HepG2 (cell line): ENCODE measurements around the gene TSSK3. TPM values are rescaled to one million over a fixed set of nuclear protein-coding genes. Genes with fewer than 3 reads are reported as not detected.

ENCODE experiments used
- DR1 ChIP-seq: sonication (generic); formaldehyde crosslinking; IDR thresholded peaks from 2 replicates; pipeline ENCODE4 v1.8.0; 2021; ENCODE audit warnings: mild to moderate bottlenecking, missing genetic modification reagents, inconsistent platforms
- ERF ChIP-seq: IDR thresholded peaks from 2 replicates; pipeline ENCODE4 v1.6.1; 2018; ENCODE audit warnings: missing biosample characterization, missing genetic modification reagents
- GABPB1 ChIP-seq: IDR thresholded peaks from 2 replicates; pipeline ENCODE4 v1.6.1; 2016; ENCODE audit warnings: mild to moderate bottlenecking, missing genetic modification reagents, moderate library complexity, missing compliant biosample characterization
- GATA4 ChIP-seq: sonication (generic); IDR thresholded peaks from 2 replicates; pipeline ENCODE4 v1.6.1; 2016; ENCODE audit warnings: antibody characterized with exemption, low read depth, borderline replicate concordance
- HNF4G ChIP-seq, 2 experiments: sonication (generic) in 1 of 2; formaldehyde crosslinking in 1 of 2; IDR thresholded peaks; 2 replicates each; pipeline versions ENCODE4 v1.4.0 to v1.6.1; 2011 to 2020; ENCODE audit warnings: borderline replicate concordance in 2 of 2, low read depth in 2 of 2, mild to moderate bottlenecking in 2 of 2, low read length in 1 of 2, missing genetic modification reagents in 1 of 2, moderate library complexity in 1 of 2
- HOXD1 ChIP-seq: sonication (generic); formaldehyde crosslinking; IDR thresholded peaks from 2 replicates; pipeline ENCODE4 v1.5.0; 2020; ENCODE audit warnings: missing genetic modification reagents
- PHF8 ChIP-seq: sonication (generic); formaldehyde crosslinking; IDR thresholded peaks from 2 replicates; pipeline ENCODE4 v1.5.0; 2020; ENCODE audit warnings: missing genetic modification reagents
- RXRB ChIP-seq: IDR thresholded peaks from 2 replicates; pipeline ENCODE4 v1.6.1; 2016; ENCODE audit warnings: borderline replicate concordance, missing genetic modification reagents, missing compliant biosample characterization
- SAP130 ChIP-seq: IDR thresholded peaks from 2 replicates; pipeline ENCODE4 v1.6.1; 2016; ENCODE audit warnings: low read depth
- SOX13 ChIP-seq, 3 experiments: fragments of 450-650 bp in 1 of 3; sonication (generic) in 1 of 3; formaldehyde crosslinking in 1 of 3; IDR thresholded peaks in 2 of 3; conservative IDR thresholded peaks in 1 of 3; 2 replicates each; pipeline versions ENCODE4 v1.5.0 to v1.6.1; 2016 to 2020; ENCODE audit warnings: antibody characterized with exemption in 1 of 3, mild to moderate bottlenecking in 1 of 3, missing compliant biosample characterization in 1 of 3, missing genetic modification reagents in 1 of 3, moderate library complexity in 1 of 3
- SRSF1 ChIP-seq: fragments of 200-400 bp; formaldehyde crosslinking; optimal IDR thresholded peaks from 2 replicates; pipeline ENCODE3; 2017; ENCODE audit warnings: mild to moderate bottlenecking, low read depth, low read length, moderate library complexity
- SRSF4 ChIP-seq: fragments of 200-400 bp; formaldehyde crosslinking; IDR thresholded peaks from one replicate; pipeline ENCODE4 v1.6.1; 2018; ENCODE audit warnings: mild to moderate bottlenecking, low read depth, low read length, moderate library complexity; ENCODE audit not compliant: poor library complexity, severe bottlenecking
- TBX2 ChIP-seq: sonication (generic); formaldehyde crosslinking; IDR thresholded peaks from 2 replicates; pipeline ENCODE4 v1.5.0; 2020; ENCODE audit warnings: missing genetic modification reagents, mild to moderate bottlenecking, borderline replicate concordance
- XRCC5 ChIP-seq: fragments of 200-400 bp; formaldehyde crosslinking; optimal IDR thresholded peaks from 2 replicates; pipeline ENCODE3; 2017; ENCODE audit warnings: mild to moderate bottlenecking, low read length
- ZNF546 ChIP-seq: sonication (generic); formaldehyde crosslinking; conservative IDR thresholded peaks from 2 replicates; pipeline ENCODE4 v1.8.1; 2023; ENCODE audit warnings: mild to moderate bottlenecking, missing genetic modification reagents
- ZNF768 ChIP-seq: sonication (generic); formaldehyde crosslinking; IDR thresholded peaks from 2 replicates; pipeline ENCODE4 v1.4.0; 2020; ENCODE audit warnings: missing genetic modification reagents
- ZNF839 ChIP-seq: sonication (generic); formaldehyde crosslinking; IDR thresholded peaks from 2 replicates; pipeline ENCODE4 v1.4.0; 2020; ENCODE audit warnings: missing genetic modification reagents, mild to moderate bottlenecking, borderline replicate concordance
- polyA plus RNA-seq, 8 experiments: library from polyadenylated mRNA; depleted of rRNA in 3 of 8; stranded (reverse) in 7 of 8; unstranded in 1 of 8; fragments of >200 nt; fragmentation: Illumina TruSeq in 4 of 8; extraction: Trizol in 4 of 8; gene quantifications; 2 replicates each; pipeline versions ENCODE4 v1.2.1 to v1.2.3, GENCODE V29; 2011 to 2016; ENCODE audit warnings: low read depth in 4 of 8, missing spikeins in 1 of 8, mixed read lengths in 1 of 8; ENCODE audit not compliant: insufficient read depth in 1 of 8
- total RNA-seq, 5 experiments: library from RNA; depleted of rRNA; stranded (reverse); fragments of >200 nt; fragmentation: Illumina TruSeq; extraction: Trizol; gene quantifications; 2 replicates each; pipeline ENCODE4 v1.2.3, GENCODE V29; 2016; ENCODE audit warnings: low read depth in 1 of 5
- TF ChIP-seq, protein P1 (sequence below): sonication (generic); formaldehyde crosslinking; IDR thresholded peaks from 2 replicates; pipeline ENCODE4 v1.4.0; 2020; ENCODE audit warnings: missing genetic modification reagents, low read depth, mild to moderate bottlenecking, borderline replicate concordance
- TF ChIP-seq, protein P2 (sequence below): sonication (generic); formaldehyde crosslinking; IDR thresholded peaks from 2 replicates; pipeline ENCODE4 v1.8.1; 2023; ENCODE audit warnings: mild to moderate bottlenecking, moderate library complexity, missing genetic modification reagents
- TF ChIP-seq, protein P3 (sequence below): IDR thresholded peaks from 2 replicates; pipeline ENCODE4 v1.6.1; 2016
- TF ChIP-seq, protein P4 (sequence below): sonication (generic); formaldehyde crosslinking; IDR thresholded peaks from 2 replicates; pipeline ENCODE4 v1.4.0; 2020; ENCODE audit warnings: missing genetic modification reagents
- TF ChIP-seq, protein P5 (sequence below): sonication (generic); formaldehyde crosslinking; IDR thresholded peaks from 2 replicates; pipeline ENCODE4 v1.9.0; 2021; ENCODE audit warnings: missing genetic modification reagents, mild to moderate bottlenecking, borderline replicate concordance

The TSSK3 gene
- total and polyA plus RNA-seq, 2 of the 13 experiments (the other 11 are each of a cell fraction or from before 2014, with no cell fraction given) = 1.0 to 1.1 TPM

DNA sequence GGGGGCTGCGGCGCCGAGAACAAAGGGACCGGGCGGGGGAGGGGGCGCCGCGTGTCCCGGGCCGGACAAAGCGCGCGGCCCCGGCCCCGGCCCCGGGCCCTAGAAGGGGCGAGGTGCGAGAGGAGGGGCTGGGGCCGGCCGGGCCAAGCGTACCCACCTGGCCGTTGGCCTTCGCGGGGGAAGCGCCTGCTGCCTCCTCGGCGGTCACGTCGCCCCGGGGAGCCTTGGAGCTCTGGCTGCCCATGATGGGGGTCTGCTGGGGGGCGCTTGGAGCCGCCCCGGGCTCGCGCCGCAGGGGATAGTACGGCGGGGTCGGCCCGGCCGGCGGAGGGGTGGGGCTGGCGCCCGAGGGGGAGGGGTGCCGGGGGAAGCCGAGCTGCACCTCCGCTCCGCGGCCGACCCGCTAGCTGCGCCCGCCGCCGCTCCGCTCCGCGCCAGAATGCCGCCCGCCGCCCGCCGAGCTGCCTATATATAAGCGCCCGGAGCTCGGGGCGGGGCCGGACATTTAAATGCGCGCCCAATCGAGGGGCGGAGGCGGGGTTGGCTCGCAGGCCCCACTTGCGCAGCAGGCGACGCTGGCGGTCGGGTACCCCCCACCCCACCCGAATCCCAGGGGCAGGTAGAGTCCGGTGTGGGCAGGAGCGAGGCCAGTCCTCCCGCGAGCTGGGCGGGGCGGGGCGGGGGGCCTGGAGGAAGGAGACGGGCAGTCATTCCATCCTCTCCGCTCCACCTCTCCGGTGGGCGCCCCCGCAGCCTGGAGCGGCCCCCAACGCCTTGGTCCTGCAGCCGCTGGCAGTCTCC is 26.3 kb upstream of the TSSK3 start, which contains the start of gene MARCKSL1 (continued):
- TF ChIP-seq TBX2 (CRISPR knock-in tag) (no peak; the same call in 1 of the 2 replicates), SRSF4 (peak; percentile 84), ZNF768 (peak; percentile 49; the same call in 1 of the 2 replicates), SAP130 (peak; percentile 51), SRSF1 (peak; percentile 75), ZNF546 (0 out of 2 replicates have a peak, but pooled peaks have one; percentile 77), XRCC5 (no peak), HOXD1 (CRISPR knock-in tag) (0 out of 2 replicates have a peak, but pooled peaks have one; percentile 15), GABPB1 (CRISPR knock-in tag) (peak; percentile 63), GATA4 (0 out of 2 replicates have a peak, but pooled peaks have one; percentile 60), ZNF839 (peak; percentile 54; the same call in 1 of the 2 replicates), HNF4G (IDR thresholded peaks at IDR 0.05; ENCODE audit: borderline replicate concordance, low read depth, low read length) (no peak), HNF4G (CRISPR knock-in tag; IDR thresholded peaks at IDR 0.05; ENCODE audit: borderline replicate concordance, low read depth) (peak; percentile 60; the same call in 1 of the 2 replicates), PHF8 (CRISPR knock-in tag) (peak; percentile 31), RXRB (CRISPR knock-in tag) (peak; percentile 22; the same call in 1 of the 2 replicates), ERF (CRISPR knock-in tag) (peak; percentile 69; the same call in 1 of the 2 replicates), DR1 (peak; percentile 97), SOX13 (IDR thresholded peaks at IDR 0.05) (peak; percentile 44; the same call in 1 of the 2 replicates), SOX13 (CRISPR knock-in tag; conservative IDR thresholded peaks at IDR 0.05 in 1 of 2, IDR thresholded peaks at IDR 0.05 in 1 of 2) (no peak)
- TF ChIP-seq, protein P1, sequence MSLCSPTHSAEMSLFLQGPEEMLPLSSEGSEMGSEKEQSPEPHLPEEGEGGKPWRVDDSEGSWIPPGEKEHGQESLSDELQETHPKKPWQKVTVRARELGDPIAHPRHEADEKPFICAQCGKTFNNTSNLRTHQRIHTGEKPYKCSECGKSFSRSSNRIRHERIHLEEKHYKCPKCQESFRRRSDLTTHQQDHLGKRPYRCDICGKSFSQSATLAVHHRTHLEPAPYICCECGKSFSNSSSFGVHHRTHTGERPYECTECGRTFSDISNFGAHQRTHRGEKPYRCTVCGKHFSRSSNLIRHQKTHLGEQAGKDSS (CRISPR knock-in tag) = peak; percentile 41; the same call in 1 of the 2 replicates
- TF ChIP-seq, protein P2, sequence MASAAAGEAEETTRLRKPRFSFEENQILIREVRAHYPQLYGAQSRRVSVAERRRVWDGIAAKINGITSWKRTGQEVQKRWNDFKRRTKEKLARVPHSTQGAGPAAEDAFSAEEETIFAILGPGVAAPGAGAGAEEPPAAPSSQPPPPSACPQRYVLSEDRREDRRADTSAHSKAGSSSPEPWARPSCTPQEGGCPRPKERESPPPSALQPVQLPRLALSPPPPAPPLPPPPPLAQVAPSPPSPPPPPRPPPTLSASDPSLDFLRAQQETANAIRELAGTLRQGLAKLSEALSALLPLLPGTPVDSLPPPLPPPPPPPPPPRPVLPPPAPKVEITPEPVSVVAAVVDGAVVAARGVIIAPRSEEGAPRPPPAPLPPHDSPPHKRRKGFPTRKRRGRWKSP (CRISPR knock-in tag) = peak; percentile 53; the same call in 1 of the 2 replicates
- TF ChIP-seq, protein P3, sequence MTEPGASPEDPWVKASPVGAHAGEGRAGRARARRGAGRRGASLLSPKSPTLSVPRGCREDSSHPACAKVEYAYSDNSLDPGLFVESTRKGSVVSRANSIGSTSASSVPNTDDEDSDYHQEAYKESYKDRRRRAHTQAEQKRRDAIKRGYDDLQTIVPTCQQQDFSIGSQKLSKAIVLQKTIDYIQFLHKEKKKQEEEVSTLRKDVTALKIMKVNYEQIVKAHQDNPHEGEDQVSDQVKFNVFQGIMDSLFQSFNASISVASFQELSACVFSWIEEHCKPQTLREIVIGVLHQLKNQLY = no peak
- TF ChIP-seq, protein P4, sequence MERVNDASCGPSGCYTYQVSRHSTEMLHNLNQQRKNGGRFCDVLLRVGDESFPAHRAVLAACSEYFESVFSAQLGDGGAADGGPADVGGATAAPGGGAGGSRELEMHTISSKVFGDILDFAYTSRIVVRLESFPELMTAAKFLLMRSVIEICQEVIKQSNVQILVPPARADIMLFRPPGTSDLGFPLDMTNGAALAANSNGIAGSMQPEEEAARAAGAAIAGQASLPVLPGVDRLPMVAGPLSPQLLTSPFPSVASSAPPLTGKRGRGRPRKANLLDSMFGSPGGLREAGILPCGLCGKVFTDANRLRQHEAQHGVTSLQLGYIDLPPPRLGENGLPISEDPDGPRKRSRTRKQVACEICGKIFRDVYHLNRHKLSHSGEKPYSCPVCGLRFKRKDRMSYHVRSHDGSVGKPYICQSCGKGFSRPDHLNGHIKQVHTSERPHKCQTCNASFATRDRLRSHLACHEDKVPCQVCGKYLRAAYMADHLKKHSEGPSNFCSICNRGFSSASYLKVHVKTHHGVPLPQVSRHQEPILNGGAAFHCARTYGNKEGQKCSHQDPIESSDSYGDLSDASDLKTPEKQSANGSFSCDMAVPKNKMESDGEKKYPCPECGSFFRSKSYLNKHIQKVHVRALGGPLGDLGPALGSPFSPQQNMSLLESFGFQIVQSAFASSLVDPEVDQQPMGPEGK (CRISPR knock-in tag) = peak; percentile 79
- TF ChIP-seq, protein P5, sequence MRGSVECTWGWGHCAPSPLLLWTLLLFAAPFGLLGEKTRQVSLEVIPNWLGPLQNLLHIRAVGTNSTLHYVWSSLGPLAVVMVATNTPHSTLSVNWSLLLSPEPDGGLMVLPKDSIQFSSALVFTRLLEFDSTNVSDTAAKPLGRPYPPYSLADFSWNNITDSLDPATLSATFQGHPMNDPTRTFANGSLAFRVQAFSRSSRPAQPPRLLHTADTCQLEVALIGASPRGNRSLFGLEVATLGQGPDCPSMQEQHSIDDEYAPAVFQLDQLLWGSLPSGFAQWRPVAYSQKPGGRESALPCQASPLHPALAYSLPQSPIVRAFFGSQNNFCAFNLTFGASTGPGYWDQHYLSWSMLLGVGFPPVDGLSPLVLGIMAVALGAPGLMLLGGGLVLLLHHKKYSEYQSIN (CRISPR knock-in tag) = no peak
